ENCODE measurements around the gene KLHL29. TPM values are rescaled to one million over a fixed set of nuclear protein-coding genes. Genes with fewer than 3 reads are reported as not detected.

Gene KLHL29
- total and polyA plus RNA-seq, 2 donors (not counting 1 experiment from before 2014, with no cell fraction given), result 1.3 to 3.4 TPM

DNA sequence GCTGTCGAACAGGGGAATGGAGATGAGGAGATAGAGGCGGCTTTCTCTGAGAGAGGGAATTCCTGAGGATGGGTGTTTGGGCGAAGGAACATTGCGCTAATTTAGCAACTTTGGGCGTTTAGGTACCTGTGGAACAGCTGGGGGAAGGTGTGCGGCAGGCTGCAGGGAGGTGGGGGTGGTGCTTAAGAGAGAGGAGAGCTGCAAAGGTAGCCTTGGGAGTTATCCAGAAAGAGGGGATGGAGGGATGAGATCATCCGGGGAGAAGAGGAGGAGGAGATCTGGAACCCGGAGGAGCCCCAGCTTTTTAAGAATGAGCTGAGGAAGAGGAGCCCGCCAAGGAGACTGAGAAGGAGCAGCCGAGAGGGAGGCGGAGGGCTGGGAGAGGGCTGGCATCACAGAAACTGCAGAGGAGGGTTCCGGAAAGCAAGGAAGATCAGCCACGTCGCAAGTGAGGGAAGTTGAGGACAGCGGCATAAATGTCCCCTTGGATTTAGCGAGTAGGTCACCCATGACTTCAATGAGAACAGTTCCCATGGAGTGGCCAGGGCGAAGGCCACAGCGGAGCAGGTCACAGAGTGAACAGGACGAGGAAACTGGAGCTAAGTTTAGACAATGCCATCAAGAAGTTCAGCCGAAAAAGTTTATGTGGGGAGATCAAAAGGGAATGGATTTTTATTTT is 174.7 kb downstream of the KLHL29 start:
- H3K4me1 ChIP-seq (ENCODE audit: control insufficient read depth in 2 of 2, insufficient read depth in 2 of 2, low read length in 2 of 2), result no peaks in the 10 kb centered on the region
- intact Hi-C loops (cut with micrococcal nuclease), result no loop called here
- H3K36me3 ChIP-seq (replicated peaks in 1 of 2; ENCODE audit: control extremely low read depth in 1 of 2, control insufficient read depth in 1 of 2, extremely low read depth in 1 of 2, insufficient read depth in 2 of 2, low read length in 1 of 2), result no peaks in the 10 kb centered on the region
- Mint-ChIP-seq H3K9me3 (ENCODE audit: insufficient read depth) (no peaks in the 10 kb centered on the region), H3K4me3 (no peak overlapping the region), H3K4me1 (no peaks in the 10 kb centered on the region), H3K27ac (no peak overlapping the region), H3K27me3 (no peaks in the 10 kb centered on the region)
- H3K79me2 ChIP-seq (ENCODE audit: control insufficient read depth, insufficient read depth, low read length), result no peaks in the 10 kb centered on the region
- 96% methylated on average over 18 of the region's 20 CpGs for WGBS (ENCODE audit: insufficient coverage)
- no peak overlapping the region for H2AFZ ChIP-seq (ENCODE audit: insufficient read depth, low read depth, low read length, poor library complexity, severe bottlenecking)
- DNase-seq (no peak), ATAC-seq (ENCODE audit: low read depth) (no peak)
- H3K9me3 ChIP-seq (ENCODE audit: control extremely low read depth in 1 of 3, control insufficient read depth in 2 of 3, insufficient read depth in 1 of 3, low read length in 2 of 3), result no peaks in the 10 kb centered on the region
- no peak overlapping the region for H3K4me2 ChIP-seq (replicated peaks; ENCODE audit: low read depth, low read length, poor library complexity, severe bottlenecking)
- no peak overlapping the region for H3K9ac ChIP-seq (ENCODE audit: low read length)
- H3K4me3 ChIP-seq (ENCODE audit: control extremely low read depth in 1 of 5, extremely low read depth in 1 of 5, insufficient read depth in 1 of 5, low read depth in 2 of 5, low read length in 4 of 5), result no peak overlapping the region
- H3K27ac ChIP-seq (ENCODE audit: low read length in 2 of 2), result no peak overlapping the region
- CTCF ChIA-PET, result no interaction called here
- POLR2A ChIA-PET, result no interaction called here
- no peaks in the 10 kb centered on the region for H4K20me1 ChIP-seq (ENCODE audit: control insufficient read depth, insufficient read depth, low read length, poor library complexity, severe bottlenecking)
- H3K27me3 ChIP-seq (replicated peaks in 1 of 4; ENCODE audit: control extremely low read depth in 1 of 4, control insufficient read depth in 3 of 4, insufficient read depth in 4 of 4, low read length in 3 of 4), result no peaks in the 10 kb centered on the region
- TF ChIP-seq, protein P1, sequence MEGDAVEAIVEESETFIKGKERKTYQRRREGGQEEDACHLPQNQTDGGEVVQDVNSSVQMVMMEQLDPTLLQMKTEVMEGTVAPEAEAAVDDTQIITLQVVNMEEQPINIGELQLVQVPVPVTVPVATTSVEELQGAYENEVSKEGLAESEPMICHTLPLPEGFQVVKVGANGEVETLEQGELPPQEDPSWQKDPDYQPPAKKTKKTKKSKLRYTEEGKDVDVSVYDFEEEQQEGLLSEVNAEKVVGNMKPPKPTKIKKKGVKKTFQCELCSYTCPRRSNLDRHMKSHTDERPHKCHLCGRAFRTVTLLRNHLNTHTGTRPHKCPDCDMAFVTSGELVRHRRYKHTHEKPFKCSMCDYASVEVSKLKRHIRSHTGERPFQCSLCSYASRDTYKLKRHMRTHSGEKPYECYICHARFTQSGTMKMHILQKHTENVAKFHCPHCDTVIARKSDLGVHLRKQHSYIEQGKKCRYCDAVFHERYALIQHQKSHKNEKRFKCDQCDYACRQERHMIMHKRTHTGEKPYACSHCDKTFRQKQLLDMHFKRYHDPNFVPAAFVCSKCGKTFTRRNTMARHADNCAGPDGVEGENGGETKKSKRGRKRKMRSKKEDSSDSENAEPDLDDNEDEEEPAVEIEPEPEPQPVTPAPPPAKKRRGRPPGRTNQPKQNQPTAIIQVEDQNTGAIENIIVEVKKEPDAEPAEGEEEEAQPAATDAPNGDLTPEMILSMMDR (IDR thresholded peaks at IDR 0.05), result no peak
- TF ChIP-seq EZH2 (IDR thresholded peaks at IDR 0.05; ENCODE audit: borderline replicate concordance, insufficient read depth, low read depth, low read length, poor library complexity, severe bottlenecking), result no peak

- ATAC-seq (ENCODE audit: low read depth) (no peak), DNase-seq (no peak)
- intact Hi-C loops (cut with micrococcal nuclease), result no loop called here
- POLR2A ChIA-PET, result no interaction called here
- H3K27ac ChIP-seq (ENCODE audit: low read length in 2 of 2), result no peak overlapping the region
- WGBS (ENCODE audit: insufficient coverage), result 100% methylated on average over 7 of the region's 7 CpGs
- Mint-ChIP-seq H3K4me1 (no peaks in the 10 kb centered on the region), H3K27me3 (no peaks in the 10 kb centered on the region), H3K4me3 (no peak overlapping the region), H3K27ac (no peak overlapping the region), H3K9me3 (ENCODE audit: insufficient read depth) (no peaks in the 10 kb centered on the region)
- no peak overlapping the region for H2AFZ ChIP-seq (ENCODE audit: insufficient read depth, low read depth, low read length, poor library complexity, severe bottlenecking)
- no peak for TF ChIP-seq EZH2 (IDR thresholded peaks at IDR 0.05; ENCODE audit: borderline replicate concordance, insufficient read depth, low read depth, low read length, poor library complexity, severe bottlenecking)
- TF ChIP-seq, protein P1 (IDR thresholded peaks at IDR 0.05), result no peak
- no peaks in the 10 kb centered on the region for H3K4me1 ChIP-seq (ENCODE audit: control insufficient read depth in 2 of 2, insufficient read depth in 2 of 2, low read length in 2 of 2)
- H3K4me3 ChIP-seq (ENCODE audit: control extremely low read depth in 1 of 5, extremely low read depth in 1 of 5, insufficient read depth in 1 of 5, low read depth in 2 of 5, low read length in 4 of 5), result no peak overlapping the region
- no peak overlapping the region for H3K9ac ChIP-seq (ENCODE audit: low read length)
- no peaks in the 10 kb centered on the region for H4K20me1 ChIP-seq (ENCODE audit: control insufficient read depth, insufficient read depth, low read length, poor library complexity, severe bottlenecking)
- CTCF ChIA-PET, result no interaction called here
- H3K79me2 ChIP-seq (ENCODE audit: control insufficient read depth, insufficient read depth, low read length), result no peaks in the 10 kb centered on the region
- no peaks in the 10 kb centered on the region for H3K36me3 ChIP-seq (replicated peaks in 1 of 2; ENCODE audit: control extremely low read depth in 1 of 2, control insufficient read depth in 1 of 2, extremely low read depth in 1 of 2, insufficient read depth in 2 of 2, low read length in 1 of 2)
- no peaks in the 10 kb centered on the region for H3K9me3 ChIP-seq (ENCODE audit: control extremely low read depth in 1 of 3, control insufficient read depth in 2 of 3, insufficient read depth in 1 of 3, low read length in 2 of 3)
- no peak overlapping the region for H3K4me2 ChIP-seq (replicated peaks; ENCODE audit: low read depth, low read length, poor library complexity, severe bottlenecking)
- no peaks in the 10 kb centered on the region for H3K27me3 ChIP-seq (replicated peaks in 1 of 4; ENCODE audit: control extremely low read depth in 1 of 4, control insufficient read depth in 3 of 4, insufficient read depth in 4 of 4, low read length in 3 of 4)
Measured at GRCh38 chr2:23561088-23561487, 176.1 kb downstream of the KLHL29 start.

Data from B cell (primary cell).